DMS 273 (cell line): ENCODE data around the gene MED28.

ENCODE experiments used
- DNase-seq: peaks from one replicate; lab custom pipeline; 2025; ENCODE audit not compliant: unreplicated experiment; lab: John Stamatoyannopoulos, UW

The MED28 gene

DNA sequence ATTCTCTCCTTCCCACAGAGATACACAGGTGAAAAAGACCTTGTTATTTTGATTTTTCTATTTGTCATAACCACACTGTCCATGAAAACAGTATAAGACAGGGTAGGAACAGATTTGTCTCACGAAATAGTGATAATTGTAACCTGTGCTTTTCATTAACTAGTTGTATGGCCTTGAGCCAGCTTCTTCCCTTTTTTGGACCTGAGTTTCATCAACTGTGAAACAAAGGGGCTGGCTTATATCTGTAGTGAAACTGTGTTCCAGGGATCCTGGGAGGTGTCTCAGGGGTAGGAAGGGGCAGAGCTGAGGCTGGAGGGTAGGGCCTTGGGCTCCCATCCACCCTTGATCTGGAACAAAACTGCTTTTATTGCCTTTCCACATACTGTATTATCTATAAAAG, 50.9 kb downstream of the MED28 start:
- DNase-seq = no peak

DNA sequence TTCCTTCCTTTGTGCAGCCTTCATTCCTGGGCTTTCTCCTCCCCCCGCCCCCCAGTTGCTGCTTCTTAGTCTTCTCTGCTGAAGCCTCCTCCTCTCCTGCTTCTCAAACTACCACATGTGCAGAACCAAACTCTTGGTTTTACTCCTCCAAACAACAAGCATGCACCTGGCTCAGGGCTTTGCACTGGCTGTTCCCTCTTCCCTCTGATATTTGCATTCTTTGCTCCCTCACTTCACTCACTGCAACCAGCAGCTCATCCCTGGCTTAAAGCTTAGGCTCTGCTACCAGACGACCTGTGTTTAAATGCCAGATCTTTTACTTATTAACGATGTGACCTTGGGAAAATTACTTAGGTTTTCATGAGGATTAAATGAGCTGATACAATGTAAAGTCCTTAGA, 51.4 kb downstream of the MED28 start:
- DNase-seq = no peak

DNA sequence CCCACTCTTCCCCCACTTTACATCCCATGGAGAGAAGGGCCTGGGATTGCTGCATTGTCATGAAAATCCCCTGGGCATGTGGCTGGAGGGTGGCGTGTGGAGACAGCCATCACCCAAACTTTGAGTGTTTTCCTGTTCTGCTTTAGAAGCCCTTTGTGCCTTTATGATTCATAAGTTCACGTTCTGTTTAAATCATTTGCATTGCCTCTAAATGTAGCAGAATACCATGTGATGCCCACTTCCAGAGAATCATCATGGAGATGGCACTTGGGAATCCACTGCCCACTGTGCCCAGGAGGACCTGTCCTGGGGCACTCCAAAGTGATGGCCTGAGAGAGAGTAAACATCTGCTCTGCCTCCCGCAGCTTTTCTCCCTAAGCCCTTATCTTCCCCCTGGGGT, 52.8 kb downstream of the MED28 start:
- no peak for DNase-seq

DNA sequence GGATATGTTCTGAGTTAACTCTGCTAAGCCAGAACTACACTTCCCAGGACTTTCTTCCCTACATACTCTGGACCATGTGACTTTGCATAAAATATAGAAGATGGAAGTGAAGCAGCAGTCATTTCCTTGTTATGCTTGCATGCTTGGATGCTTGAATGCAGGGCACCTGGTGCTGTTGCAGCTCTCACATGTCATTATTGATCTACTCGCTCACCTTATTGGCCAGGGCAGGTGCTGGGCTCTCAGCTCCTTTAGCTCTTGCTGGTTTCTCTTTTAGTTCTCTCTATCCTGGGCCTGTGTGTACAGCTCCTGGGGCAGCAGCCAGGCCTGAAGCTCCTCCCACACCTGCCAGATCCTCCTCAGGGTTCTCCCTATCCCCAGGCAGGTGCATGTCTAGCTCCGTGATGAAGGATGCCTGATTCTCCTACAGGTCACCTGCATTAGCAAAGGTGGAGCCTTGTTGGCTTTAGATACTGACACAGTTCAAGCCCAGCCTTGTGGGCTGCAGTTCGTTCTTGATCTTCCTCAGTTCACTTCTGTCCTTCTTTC, 53.3 kb downstream of the MED28 start:
- no peak for DNase-seq

DNA sequence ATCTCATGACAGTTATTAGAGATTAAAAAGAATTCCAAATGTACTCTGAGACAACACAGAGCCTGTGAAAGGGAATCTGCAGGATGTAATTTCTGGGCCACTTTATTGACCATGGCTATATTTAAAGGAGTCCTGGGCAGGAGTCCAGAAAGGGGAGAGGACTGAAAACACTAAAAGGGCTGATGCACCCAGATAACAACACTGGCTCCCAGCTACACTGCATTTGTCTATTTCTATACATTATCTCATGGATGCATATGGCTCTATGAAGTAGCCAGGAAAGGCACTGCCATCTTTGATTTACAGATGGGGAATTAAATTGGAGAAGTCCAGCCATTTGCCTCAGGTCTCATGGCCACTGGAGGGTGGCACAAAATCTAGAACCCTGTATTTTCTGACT, 56.0 kb downstream of the MED28 start:
- DNase-seq = no peak

DNA sequence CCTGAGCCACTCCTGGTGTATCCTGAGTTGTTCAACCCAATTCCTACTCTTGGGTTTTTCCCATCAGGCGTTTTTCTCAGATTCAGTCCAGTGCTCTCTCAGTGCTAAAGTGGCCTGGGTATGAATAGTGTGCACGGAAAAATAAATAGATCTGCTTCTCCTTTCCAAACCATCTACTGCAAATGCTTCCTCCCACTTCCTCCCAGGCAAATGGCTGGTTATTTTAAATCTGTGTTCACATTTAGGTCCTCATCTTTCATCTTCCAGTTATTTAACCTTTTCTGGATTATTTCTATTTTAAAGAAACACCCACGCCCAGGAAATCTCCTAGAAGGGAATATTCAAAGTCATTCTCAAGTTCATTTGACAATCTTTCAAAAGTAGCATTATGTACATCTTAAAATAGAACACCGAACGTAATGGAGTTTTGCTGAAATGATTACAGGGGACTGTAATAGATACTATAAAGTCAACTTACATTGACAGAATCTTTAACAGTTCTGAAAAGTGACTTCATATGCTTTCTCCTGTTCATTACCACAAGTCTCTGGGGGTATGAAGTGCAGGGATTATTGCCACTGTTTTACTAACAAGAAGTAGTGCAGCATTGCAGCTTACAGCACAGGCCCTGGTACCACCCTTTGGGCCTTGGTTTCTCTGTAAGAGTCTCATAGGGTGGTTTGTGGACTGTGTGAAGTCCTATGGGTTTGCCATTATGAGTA, 66.3 kb downstream of the MED28 start:
- DNase-seq = no peak

DNA sequence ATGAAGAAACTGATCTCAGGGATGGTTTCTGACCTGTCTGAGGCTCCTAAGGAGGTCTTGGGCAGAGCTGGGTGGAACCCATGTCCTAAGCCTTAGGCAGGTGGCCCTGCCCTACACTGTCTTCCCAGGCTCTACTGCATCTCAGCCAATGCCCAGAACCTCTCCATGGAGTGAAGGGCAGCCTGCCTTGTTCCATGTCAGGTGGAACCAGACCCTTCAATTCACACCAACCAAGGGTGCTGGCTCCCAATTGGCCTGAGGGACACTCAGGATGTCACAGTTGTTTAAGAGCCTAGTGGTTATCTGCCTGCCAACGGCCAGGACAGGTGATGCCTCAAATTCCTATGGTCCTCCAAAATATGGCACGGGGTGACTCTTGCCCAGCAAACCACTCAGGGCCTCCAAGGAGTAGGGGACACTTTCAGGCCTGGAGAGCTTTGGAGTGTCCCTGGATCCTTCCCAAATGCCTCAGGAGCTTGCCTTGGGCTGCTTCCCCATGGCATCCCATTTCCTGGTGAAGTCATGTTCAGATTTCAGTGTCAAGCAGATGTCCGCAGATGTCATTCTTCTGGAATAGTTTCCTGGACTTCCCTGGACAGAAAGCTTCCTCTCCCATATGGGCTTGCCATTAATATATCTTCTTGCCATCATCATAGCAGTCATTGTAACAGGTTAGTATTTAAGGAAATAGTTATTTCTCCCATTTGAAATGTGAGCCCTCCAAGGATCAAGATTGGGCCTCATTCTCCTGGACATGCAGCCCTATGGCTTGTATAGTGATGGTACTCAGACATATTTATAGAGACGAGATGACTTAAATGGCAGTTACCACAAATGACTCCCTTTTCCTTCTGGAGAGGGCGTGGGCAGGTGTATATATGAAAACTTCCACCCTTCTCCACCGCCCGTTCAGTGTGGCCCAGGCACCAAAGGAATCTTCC, 67.1 kb downstream of the MED28 start:
- DNase-seq = no peak

DNA sequence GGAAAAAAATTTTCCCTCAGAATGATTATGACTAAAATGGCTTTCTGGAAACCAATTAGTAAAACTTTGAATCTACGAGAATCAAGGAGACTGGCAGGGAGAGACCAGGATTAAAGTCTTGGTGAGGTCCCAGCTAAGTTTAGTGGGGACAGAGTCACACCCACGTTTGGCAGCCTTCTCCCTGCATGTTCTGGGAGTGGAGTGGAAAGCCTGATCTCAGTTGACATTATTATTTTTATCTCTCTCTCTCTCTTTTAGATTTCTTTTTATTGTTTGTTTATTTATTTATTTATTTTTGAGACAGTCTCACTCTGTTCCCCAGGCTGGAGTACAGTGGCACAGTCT, 67.8 kb downstream of the MED28 start:
- no peak for DNase-seq
